Thyroid gland (tissue), 4 donors: ENCODE results near the gene FRMD4A.

Source experiments
- CTCF ChIP-seq, 6 experiments: fragments of 200-600 bp in 3 of 6; fragments of 450-650 bp in 3 of 6; sonication (generic) in 3 of 6; IDR thresholded peaks; one replicate each; pipeline ENCODE4 v1.5.1; 2016 to 2019; ENCODE audit warnings: antibody characterized with exemption in 6 of 6, mild to moderate bottlenecking in 2 of 6, inconsistent platforms in 1 of 6, moderate library complexity in 1 of 6
- POLR2A ChIP-seq, 2 donors: fragments of 450-650 bp; IDR thresholded peaks; one replicate each; pipeline ENCODE4 v1.6.1; 2017; ENCODE audit warnings: antibody characterized with exemption in 2 of 2, mild to moderate bottlenecking in 2 of 2, moderate library complexity in 1 of 2

- no peak for TF ChIP-seq CTCF (IDR thresholded peaks at IDR 0.05)
- no peak for TF ChIP-seq POLR2A (IDR thresholded peaks at IDR 0.05)
Measured at GRCh38 chr10:13751191-13751764, 579.4 kb downstream of the FRMD4A start.
